ENCODE measurements around the gene GIMAP7. TPM values are rescaled to one million over a fixed set of nuclear protein-coding genes. Genes with fewer than 3 reads are reported as not detected.

Gene GIMAP7
- total RNA-seq, 1 donor from 2014 or later = not detected

DNA sequence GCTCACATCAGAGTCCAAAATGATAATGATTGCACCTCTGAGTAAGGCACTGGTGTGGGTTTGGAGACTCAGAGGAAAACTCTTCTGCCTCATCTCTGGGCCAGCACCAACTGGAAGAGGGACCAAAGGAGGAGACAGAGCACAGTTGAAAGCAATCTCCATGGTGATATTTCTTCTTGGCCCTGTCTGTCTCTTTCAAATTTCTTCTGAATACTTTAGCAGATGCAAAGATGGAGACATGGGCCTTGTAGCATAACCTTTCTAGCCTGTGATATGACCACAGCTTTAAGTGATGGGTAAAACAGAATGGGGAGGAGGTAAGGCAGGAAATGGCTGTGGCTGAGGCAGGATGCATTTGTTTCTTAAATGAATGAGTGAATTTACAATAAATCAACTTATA is 12.2 kb upstream of the GIMAP7 start:
- DNase-seq (ENCODE audit: low read depth, low spot score) = no peak
- peaks cover 5% of the 10 kb centered on the region for H3K9me3 Mint-ChIP-seq
- H3K4me1 Mint-ChIP-seq = no peaks in the 10 kb centered on the region
- TF ChIP-seq, protein P1, sequence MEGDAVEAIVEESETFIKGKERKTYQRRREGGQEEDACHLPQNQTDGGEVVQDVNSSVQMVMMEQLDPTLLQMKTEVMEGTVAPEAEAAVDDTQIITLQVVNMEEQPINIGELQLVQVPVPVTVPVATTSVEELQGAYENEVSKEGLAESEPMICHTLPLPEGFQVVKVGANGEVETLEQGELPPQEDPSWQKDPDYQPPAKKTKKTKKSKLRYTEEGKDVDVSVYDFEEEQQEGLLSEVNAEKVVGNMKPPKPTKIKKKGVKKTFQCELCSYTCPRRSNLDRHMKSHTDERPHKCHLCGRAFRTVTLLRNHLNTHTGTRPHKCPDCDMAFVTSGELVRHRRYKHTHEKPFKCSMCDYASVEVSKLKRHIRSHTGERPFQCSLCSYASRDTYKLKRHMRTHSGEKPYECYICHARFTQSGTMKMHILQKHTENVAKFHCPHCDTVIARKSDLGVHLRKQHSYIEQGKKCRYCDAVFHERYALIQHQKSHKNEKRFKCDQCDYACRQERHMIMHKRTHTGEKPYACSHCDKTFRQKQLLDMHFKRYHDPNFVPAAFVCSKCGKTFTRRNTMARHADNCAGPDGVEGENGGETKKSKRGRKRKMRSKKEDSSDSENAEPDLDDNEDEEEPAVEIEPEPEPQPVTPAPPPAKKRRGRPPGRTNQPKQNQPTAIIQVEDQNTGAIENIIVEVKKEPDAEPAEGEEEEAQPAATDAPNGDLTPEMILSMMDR (conservative IDR thresholded peaks at IDR 0.05) = no peak
- H3K36me3 Mint-ChIP-seq (ENCODE audit: low read depth) = no peaks in the 10 kb centered on the region
- no peak overlapping the region for H3K4me3 Mint-ChIP-seq
- H3K27ac Mint-ChIP-seq (ENCODE audit: unreplicated experiment) = no peak overlapping the region
- H3K27me3 Mint-ChIP-seq (ENCODE audit: low read depth) = peaks cover 29% of the 10 kb centered on the region

DNA sequence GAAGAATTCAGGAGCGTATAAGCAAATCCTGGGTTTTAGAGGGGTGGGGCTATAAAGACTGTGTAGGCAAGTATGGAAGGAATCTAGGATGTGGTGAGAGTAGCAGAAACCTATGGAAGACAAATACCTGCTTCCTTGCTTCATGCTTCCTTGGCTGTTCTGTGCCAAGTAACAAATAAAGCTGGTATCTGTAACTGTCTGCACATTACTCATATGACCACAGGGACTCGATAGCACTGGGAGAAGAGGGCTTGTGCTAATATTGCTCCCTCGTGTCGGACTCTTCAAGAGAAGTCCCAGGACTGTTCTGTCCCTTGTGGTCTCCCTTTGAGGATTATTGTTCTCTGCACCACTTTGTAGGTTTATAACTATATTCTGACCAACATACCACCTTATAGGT is 11.5 kb upstream of the GIMAP7 start:
- no peak for DNase-seq (ENCODE audit: low read depth, low spot score)
- Mint-ChIP-seq H3K9me3 (peaks cover 5% of the 10 kb centered on the region), H3K36me3 (ENCODE audit: low read depth) (no peaks in the 10 kb centered on the region), H3K27me3 (ENCODE audit: low read depth) (peaks cover 23% of the 10 kb centered on the region), H3K4me3 (no peak overlapping the region), H3K4me1 (no peaks in the 10 kb centered on the region), H3K27ac (ENCODE audit: unreplicated experiment) (no peak overlapping the region)
- TF ChIP-seq, protein P1 (conservative IDR thresholded peaks at IDR 0.05) = no peak

DNA sequence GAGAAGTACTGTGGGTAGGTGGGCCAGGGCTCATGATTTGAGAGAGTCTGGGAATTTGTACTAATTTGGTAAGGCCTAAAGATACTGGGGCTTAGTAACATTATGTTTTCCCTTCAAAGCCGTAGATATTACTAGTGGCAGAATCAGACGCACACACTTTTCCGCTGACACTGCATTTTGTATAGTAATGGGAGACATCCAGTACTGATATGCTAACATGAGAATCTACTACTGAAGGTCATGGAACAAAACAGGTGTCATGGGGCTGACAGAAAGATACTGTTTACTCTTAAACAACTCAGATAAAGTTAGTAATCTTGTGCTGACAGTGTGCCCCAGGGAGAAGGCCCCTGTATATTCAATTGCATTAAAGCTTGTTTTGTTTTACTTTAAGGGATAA is 11.1 kb upstream of the GIMAP7 start:
- Mint-ChIP-seq H3K4me1 (no peaks in the 10 kb centered on the region), H3K27me3 (ENCODE audit: low read depth) (peaks cover 20% of the 10 kb centered on the region), H3K36me3 (ENCODE audit: low read depth) (no peaks in the 10 kb centered on the region), H3K4me3 (no peak overlapping the region), H3K9me3 (peaks cover 5% of the 10 kb centered on the region), H3K27ac (ENCODE audit: unreplicated experiment) (no peak overlapping the region)
- TF ChIP-seq, protein P1 (conservative IDR thresholded peaks at IDR 0.05) = no peak
- no peak for DNase-seq (ENCODE audit: low read depth, low spot score)

DNA sequence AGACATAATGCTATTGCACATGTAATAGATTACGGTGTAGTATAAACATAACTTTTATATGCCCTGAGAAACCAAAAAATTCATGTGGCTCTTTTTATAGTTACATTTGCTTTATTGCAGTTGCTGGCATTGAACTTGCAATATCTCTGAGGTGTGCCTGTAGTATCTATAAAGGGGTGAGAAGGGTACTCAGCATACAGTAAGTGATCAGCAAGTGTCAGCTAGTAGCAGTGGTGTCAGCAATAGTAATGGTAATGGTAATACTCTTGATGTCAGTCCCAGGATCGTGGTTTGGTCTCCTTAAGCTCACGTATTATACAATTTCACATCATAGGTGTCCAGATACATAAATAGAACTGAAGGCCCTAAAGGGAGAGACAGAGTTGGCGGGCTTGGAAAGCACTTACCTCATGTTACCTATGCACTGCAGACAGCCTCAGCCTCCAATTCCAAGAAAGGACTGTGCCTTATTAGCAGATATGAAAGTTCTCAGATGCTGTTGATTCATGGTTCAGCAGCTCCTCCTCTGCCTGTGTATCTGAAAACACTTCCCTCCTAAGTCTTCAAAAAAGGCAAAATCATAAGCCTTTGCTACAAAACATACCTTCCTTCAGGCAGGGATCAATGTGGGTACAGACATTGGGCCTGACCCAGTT is 6.6 kb upstream of the GIMAP7 start:
- Mint-ChIP-seq H3K4me1 (no peaks in the 10 kb centered on the region), H3K4me3 (no peak overlapping the region), H3K27ac (ENCODE audit: unreplicated experiment) (no peak overlapping the region), H3K36me3 (ENCODE audit: low read depth) (no peaks in the 10 kb centered on the region), H3K27me3 (ENCODE audit: low read depth) (peaks cover 2% of the 10 kb centered on the region), H3K9me3 (no peaks in the 10 kb centered on the region)
- DNase-seq (ENCODE audit: low read depth, low spot score) = no peak
- TF ChIP-seq, protein P1 (conservative IDR thresholded peaks at IDR 0.05) = no peak

DNA sequence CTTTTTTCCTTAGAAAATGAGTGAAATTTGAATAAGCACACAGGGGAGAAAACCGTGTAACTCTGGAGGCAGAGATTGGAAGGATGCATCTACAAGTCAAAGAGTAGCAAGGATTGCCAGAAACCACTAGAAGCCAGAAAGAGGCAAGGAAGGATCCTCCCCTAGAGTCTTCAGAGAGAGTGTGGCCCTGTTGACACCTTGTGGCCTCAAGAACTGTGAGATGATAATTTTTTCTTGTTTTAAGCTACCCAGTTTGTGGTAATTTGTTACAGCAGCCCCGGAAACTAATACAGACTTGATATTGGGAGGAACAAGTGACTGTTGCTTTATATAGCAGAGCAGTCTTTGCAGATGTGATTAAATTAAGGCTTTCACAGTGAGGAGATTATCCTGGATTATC is 3.6 kb upstream of the GIMAP7 start:
- TF ChIP-seq, protein P1 (conservative IDR thresholded peaks at IDR 0.05) = no peak
- no peak overlapping the region for H3K27ac Mint-ChIP-seq (ENCODE audit: unreplicated experiment)
- H3K36me3 Mint-ChIP-seq (ENCODE audit: low read depth) = no peaks in the 10 kb centered on the region
- H3K4me3 Mint-ChIP-seq = no peak overlapping the region
- no peaks in the 10 kb centered on the region for H3K4me1 Mint-ChIP-seq
- DNase-seq (ENCODE audit: low read depth, low spot score) = no peak
- H3K27me3 Mint-ChIP-seq (ENCODE audit: low read depth) = peaks cover 5% of the 10 kb centered on the region
- H3K9me3 Mint-ChIP-seq = no peaks in the 10 kb centered on the region

Data from neural crest cell (in vitro differentiated cells).